GM10248 (cell line): ENCODE results near the gene KRTAP10-11.
"Not testable (repeated sequence)": the region's sequence is repeated elsewhere in the genome, so short reads cannot be mapped to it uniquely, and the experiment has no call there.

Experiments
- CTCF ChIA-PET: fragments of 300-600 bp; sonication (Branson Sonifier 250); formaldehyde crosslinking; extraction: SDS; loops from one replicate; lab custom pipeline; 2021; ENCODE audit warnings: antibody characterized with exemption; lab: Yijun Ruan, JAX
- POLR2A ChIA-PET: fragments of 350-650 bp; sonication (Branson Sonifier 250); formaldehyde crosslinking; extraction: SDS; loops from one replicate; lab custom pipeline; 2020; ENCODE audit warnings: antibody characterized with exemption; lab: Yijun Ruan, JAX
- DNase-seq: peaks from one replicate; pipeline ENCODE4 v3.0.0; 2012; ENCODE audit errors: extremely low spot score
- CTCF ChIP-seq: IDR thresholded peaks from 2 replicates; pipeline ENCODE4 v1.5.1; 2012; ENCODE audit warnings: mild to moderate bottlenecking, low read depth; ENCODE audit errors: extremely low read depth, missing control alignments, control extremely low read depth

The KRTAP10-11 gene

GRCh38 chr21:44626262-44626661 lies 20.0 kb upstream of the KRTAP10-11 start:
- POLR2A ChIA-PET: no interaction called here
- no peak for TF ChIP-seq CTCF
- CTCF ChIA-PET: no interaction called here
- no peak for DNase-seq

GRCh38 chr21:44626673-44627143 lies 19.5 kb upstream of the KRTAP10-11 start, which contains the start of gene KRTAP10-9:
Gene KRTAP10-9 (plus strand): TSS chr21:44627093. CDS start chr21:44627172, 79 bp downstream.
- no peak for TF ChIP-seq CTCF
- no peak for DNase-seq
- POLR2A ChIA-PET: no interaction called here
- CTCF ChIA-PET: no interaction called here

GRCh38 chr21:44627181-44627822 lies 18.9 kb upstream of the KRTAP10-11 start:
- POLR2A ChIA-PET, DNase-seq, CTCF ChIA-PET: not testable (repeated sequence)

- CTCF ChIA-PET, DNase-seq, POLR2A ChIA-PET: not testable (repeated sequence)
Measured at GRCh38 chr21:44627831-44628233, 18.4 kb upstream of the KRTAP10-11 start.

- no peak for TF ChIP-seq CTCF
- POLR2A ChIA-PET: no interaction called here
- DNase-seq: no peak
- CTCF ChIA-PET: no interaction called here
Measured at GRCh38 chr21:44628707-44629391, 17.4 kb upstream of the KRTAP10-11 start.

GRCh38 chr21:44630440-44630839 lies 15.8 kb upstream of the KRTAP10-11 start:
- no peak for DNase-seq
- POLR2A ChIA-PET: no interaction called here
- TF ChIP-seq CTCF: no peak
- CTCF ChIA-PET: no interaction called here

- ChIA-PET CTCF (no interaction called here), POLR2A (no interaction called here)
- no peak for TF ChIP-seq CTCF
- DNase-seq: no peak
Measured at GRCh38 chr21:44632067-44632466, 14.1 kb upstream of the KRTAP10-11 start.
